IgD-negative memory B cell (primary cell): ENCODE measurements around the gene PI4KA. TPM values are rescaled to one million over a fixed set of nuclear protein-coding genes. Genes with fewer than 3 reads are reported as not detected.
"Not testable (repeated sequence)": the region's sequence is repeated elsewhere in the genome, so short reads cannot be mapped to it uniquely, and the experiment has no call there.

Source experiments
- H3K27ac Mint-ChIP-seq, 3 donors: one replicate each; pipeline ENCODE4 v1.8.0; 2020 to 2022; ENCODE audit warnings: mild to moderate bottlenecking in 3 of 3, mixed read lengths in 3 of 3, moderate library complexity in 1 of 3
- H3K27me3 Mint-ChIP-seq: one replicate; pipeline ENCODE4 v1.8.0; 2021; ENCODE audit warnings: mixed read lengths
- H3K36me3 Mint-ChIP-seq: one replicate; pipeline ENCODE4 v1.8.0; 2020; ENCODE audit warnings: mild to moderate bottlenecking, mixed read lengths
- H3K4me1 Mint-ChIP-seq, 3 donors: one replicate each; pipeline ENCODE4 v1.8.0; 2020 to 2022; ENCODE audit warnings: mixed read lengths in 3 of 3, mild to moderate bottlenecking in 1 of 3
- H3K4me3 Mint-ChIP-seq, 4 donors: one replicate each; pipeline ENCODE4 v1.8.0; 2020 to 2022; ENCODE audit warnings: mild to moderate bottlenecking in 4 of 4, mixed read lengths in 4 of 4, moderate library complexity in 3 of 4
- H3K9me3 Mint-ChIP-seq, 3 donors: one replicate each; pipeline ENCODE4 v1.8.0; 2020 to 2021; ENCODE audit warnings: mixed read lengths in 3 of 3, mild to moderate bottlenecking in 1 of 3
- polyA plus RNA-seq: library from polyadenylated mRNA; unstranded; fragments of 300-500 nt; fragmentation: Illumina TruSeq; gene quantifications from one replicate; pipeline ENCODE4 v1.2.3, GENCODE V29; 2021

PI4KA gene
- polyA plus RNA-seq, 1 donor from 2014 or later, result 43.4 TPM

DNA sequence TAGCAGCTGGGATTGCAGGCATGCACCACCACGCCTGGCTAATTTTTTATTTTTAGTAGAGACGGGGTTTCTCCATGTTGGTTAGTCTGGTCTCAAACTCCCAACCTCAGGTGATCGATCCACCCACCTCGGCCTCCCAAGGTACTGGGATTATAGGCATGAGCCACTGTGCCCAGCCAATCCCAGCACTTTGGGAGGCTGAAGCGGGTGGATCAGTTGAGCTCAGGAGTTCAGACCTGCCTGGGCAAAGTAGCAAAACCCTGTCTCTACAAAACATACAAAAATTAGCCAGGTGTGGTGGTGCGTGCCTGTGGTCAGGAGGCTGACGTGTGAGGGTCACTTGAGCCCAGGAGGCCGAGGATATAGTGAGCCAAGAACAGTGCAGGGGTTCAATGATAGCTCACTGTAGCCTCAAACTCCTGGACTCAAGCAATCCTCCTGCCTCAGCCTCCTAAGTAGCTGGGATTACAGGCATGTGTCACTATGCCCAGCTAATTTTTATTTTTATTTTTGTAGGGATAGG, 36.8 kb downstream of the PI4KA start:
- not testable (repeated sequence) for H3K36me3 Mint-ChIP-seq, H3K4me1 Mint-ChIP-seq, H3K4me3 Mint-ChIP-seq

DNA sequence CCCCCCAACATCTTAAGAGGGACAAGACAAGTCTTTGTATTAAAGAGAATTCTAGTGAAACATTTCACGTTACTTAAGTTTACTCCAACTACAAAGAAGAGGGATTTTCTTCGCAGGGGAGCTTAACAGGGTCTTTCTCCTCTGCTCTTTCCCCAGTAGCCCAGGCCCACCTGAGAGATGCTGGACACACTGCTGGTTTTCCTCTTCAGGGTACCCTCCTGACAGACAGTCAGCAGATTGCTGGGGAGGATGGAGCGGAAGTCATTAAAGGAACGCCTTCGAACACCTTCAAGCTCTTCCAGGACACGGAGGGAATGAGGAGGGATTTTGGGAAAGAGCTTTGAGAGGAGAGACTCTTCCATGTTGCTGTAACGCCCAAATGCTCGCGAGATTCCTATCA, 39.1 kb downstream of the PI4KA start:
- peaks cover 2% of the 10 kb centered on the region for H3K36me3 Mint-ChIP-seq
- H3K27me3 Mint-ChIP-seq, result no peaks in the 10 kb centered on the region
- peak overlapping the region in 1 of 3 donors; percentile 21 for H3K27ac Mint-ChIP-seq
- no peaks in the 10 kb centered on the region for H3K9me3 Mint-ChIP-seq
- no peak overlapping the region for H3K4me3 Mint-ChIP-seq
- peaks cover 0 to 2% (median 0%) of the 10 kb centered on the region in 3 donors for H3K4me1 Mint-ChIP-seq

More for the DNA sequence above, 36.8 kb downstream of the PI4KA start:
- H3K27me3 Mint-ChIP-seq, H3K9me3 Mint-ChIP-seq, H3K27ac Mint-ChIP-seq: not testable (repeated sequence)

GRCh38 chr22:20818471-20818870, 40.1 kb downstream of the PI4KA start:
- Mint-ChIP-seq H3K4me3 (no peak overlapping the region), H3K4me1 (no peaks in the 10 kb centered on the region), H3K36me3 (peaks cover 4% of the 10 kb centered on the region), H3K9me3 (no peaks in the 10 kb centered on the region), H3K27me3 (no peaks in the 10 kb centered on the region), H3K27ac (peak overlapping the region in 1 of 3 donors; percentile 6)

DNA sequence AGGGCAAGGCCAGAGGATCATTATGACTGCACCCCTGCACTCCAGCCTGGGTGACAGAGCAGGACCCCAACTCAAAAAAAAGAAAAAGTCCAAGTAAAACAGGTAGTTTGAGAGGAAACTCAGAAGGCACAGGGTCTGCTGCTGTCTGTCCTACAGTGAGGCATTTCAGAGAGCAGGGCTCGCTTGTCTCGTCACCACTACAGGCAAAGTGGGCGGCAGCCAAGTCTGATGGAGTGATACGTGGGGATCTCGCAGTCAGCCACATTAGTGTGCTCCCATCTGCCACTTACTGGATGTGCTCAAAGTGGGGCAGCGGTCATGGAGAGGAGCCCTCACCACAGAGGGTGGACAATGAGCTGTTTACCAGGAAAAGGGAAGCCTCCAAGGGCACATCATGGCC, 42.1 kb downstream of the PI4KA start:
- Mint-ChIP-seq H3K36me3 (peaks cover 1% of the 10 kb centered on the region), H3K27me3 (no peaks in the 10 kb centered on the region), H3K9me3 (no peaks in the 10 kb centered on the region), H3K4me1 (no peaks in the 10 kb centered on the region), H3K4me3 (no peak overlapping the region), H3K27ac (peak overlapping the region in 1 of 3 donors; percentile 62)

GRCh38 chr22:20815477-20816050, 43.0 kb downstream of the PI4KA start:
- peaks cover 6% of the 10 kb centered on the region for H3K36me3 Mint-ChIP-seq
- H3K4me3 Mint-ChIP-seq, result no peak overlapping the region
- H3K9me3 Mint-ChIP-seq, result no peaks in the 10 kb centered on the region
- peak overlapping the region in 1 of 3 donors; percentile 11 for H3K27ac Mint-ChIP-seq
- no peaks in the 10 kb centered on the region for H3K27me3 Mint-ChIP-seq
- H3K4me1 Mint-ChIP-seq, result peaks cover 0 to 3% (median 0%) of the 10 kb centered on the region in 3 donors

GRCh38 chr22:20814221-20814808, 44.3 kb downstream of the PI4KA start:
- Mint-ChIP-seq H3K4me3 (no peak overlapping the region), H3K27me3 (no peaks in the 10 kb centered on the region), H3K27ac (no peak overlapping the region), H3K36me3 (peaks cover 6% of the 10 kb centered on the region), H3K9me3 (no peaks in the 10 kb centered on the region), H3K4me1 (peaks cover 2 to 4% (median 3%) of the 10 kb centered on the region in 3 donors)

DNA sequence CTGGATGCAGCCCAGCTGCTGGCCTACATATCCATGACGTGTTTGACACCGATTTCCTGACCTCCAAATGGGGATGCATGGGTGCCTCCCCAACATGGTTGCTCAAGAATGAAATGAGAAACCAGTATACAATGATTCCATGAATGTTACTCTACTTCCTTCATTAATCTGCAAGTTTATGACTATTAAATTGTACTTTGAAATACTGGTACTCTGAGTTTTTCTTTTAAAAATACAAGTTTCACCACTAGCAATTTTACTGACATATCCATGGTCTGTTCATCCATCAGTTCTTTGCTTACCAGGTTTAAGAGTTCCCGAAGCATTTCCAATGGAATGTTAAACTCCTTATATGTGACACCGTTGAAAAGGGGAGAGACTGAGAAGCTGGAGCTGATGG, 45.6 kb downstream of the PI4KA start:
- H3K27ac Mint-ChIP-seq, result no peak overlapping the region
- H3K36me3 Mint-ChIP-seq, result peaks cover 8% of the 10 kb centered on the region
- H3K9me3 Mint-ChIP-seq, result no peaks in the 10 kb centered on the region
- no peak overlapping the region for H3K4me3 Mint-ChIP-seq
- H3K4me1 Mint-ChIP-seq, result peaks cover 6 to 9% (median 6%) of the 10 kb centered on the region in 3 donors
- no peaks in the 10 kb centered on the region for H3K27me3 Mint-ChIP-seq

DNA sequence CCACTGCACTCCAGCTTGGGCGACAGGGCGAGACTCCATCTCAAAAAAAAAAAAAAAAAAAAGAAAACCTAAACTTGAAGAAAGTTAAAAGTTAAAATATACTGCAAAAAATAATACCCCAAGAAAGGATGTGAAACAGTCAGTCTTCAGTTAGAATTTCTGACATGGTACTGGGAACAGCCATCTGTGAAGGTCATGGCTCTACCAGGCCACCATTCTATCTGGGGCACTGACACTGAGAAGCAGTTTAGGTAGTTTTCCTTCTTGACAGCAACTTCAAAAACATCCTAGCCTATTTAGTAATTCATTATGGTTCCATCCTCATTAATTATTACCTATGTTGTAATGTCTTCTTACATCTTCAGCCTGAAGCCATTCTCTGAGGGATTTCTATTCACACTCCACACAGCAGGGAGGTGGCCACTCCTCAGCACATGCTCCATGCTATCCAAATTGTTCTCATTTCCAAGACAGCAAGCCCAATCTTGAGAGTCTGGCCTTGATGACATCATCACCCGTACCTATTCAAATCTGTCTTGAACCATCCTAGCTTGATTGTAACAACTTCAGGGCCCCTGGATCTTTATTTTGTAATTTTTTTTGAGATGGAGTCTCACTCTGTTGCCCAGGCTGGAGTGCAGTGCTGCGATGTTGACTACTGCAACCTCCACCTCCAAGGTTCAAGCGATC, 46.5 kb downstream of the PI4KA start:
- Mint-ChIP-seq H3K9me3 (no peaks in the 10 kb centered on the region), H3K36me3 (peaks cover 8% of the 10 kb centered on the region), H3K4me1 (peaks cover 6 to 9% (median 6%) of the 10 kb centered on the region in 3 donors), H3K4me3 (no peak overlapping the region), H3K27me3 (no peaks in the 10 kb centered on the region), H3K27ac (no peak overlapping the region)

GRCh38 chr22:20811171-20811570, 47.4 kb downstream of the PI4KA start:
- Mint-ChIP-seq H3K4me3 (no peak overlapping the region), H3K4me1 (peaks cover 6 to 9% (median 6%) of the 10 kb centered on the region in 3 donors), H3K27ac (peak overlapping the region in 1 of 3 donors; percentile 27), H3K36me3 (peaks cover 8% of the 10 kb centered on the region), H3K27me3 (no peaks in the 10 kb centered on the region), H3K9me3 (no peaks in the 10 kb centered on the region)

DNA sequence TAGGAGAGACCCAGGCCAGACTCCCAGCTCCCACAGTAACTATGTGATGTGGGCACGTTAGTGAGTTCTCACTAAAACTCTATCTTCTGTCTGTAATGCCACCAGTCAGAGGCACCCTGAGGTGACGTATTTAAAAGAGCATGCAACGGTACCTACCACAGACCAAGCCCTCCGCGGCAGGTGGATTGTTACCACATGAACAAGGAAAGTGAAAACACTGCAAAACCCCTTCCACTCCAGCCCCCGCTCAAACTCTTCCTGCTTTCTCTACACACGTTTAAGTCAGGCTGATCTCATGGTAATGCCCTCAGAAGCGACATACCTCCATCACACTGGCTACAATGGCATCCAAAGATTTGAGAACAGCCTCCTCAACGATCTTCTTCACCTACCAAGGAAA, 48.0 kb downstream of the PI4KA start:
- Mint-ChIP-seq H3K27me3 (no peaks in the 10 kb centered on the region), H3K27ac (no peak overlapping the region), H3K4me3 (no peak overlapping the region), H3K9me3 (no peaks in the 10 kb centered on the region), H3K4me1 (peaks cover 6 to 9% (median 6%) of the 10 kb centered on the region in 3 donors), H3K36me3 (peaks cover 8% of the 10 kb centered on the region)

- Mint-ChIP-seq H3K27me3 (no peaks in the 10 kb centered on the region), H3K27ac (peak overlapping the region in 1 of 3 donors; percentile 63), H3K4me3 (no peak overlapping the region), H3K36me3 (peaks cover 8% of the 10 kb centered on the region), H3K4me1 (peaks cover 6 to 9% (median 6%) of the 10 kb centered on the region in 3 donors), H3K9me3 (no peaks in the 10 kb centered on the region)
Observed at GRCh38 chr22:20809538-20810185, 48.9 kb downstream of the PI4KA start.

- Mint-ChIP-seq H3K4me3 (no peak overlapping the region), H3K36me3 (peaks cover 8% of the 10 kb centered on the region), H3K27me3 (no peaks in the 10 kb centered on the region), H3K4me1 (peaks cover 6 to 9% (median 6%) of the 10 kb centered on the region in 3 donors), H3K27ac (peak overlapping the region in 1 of 3 donors; percentile 63), H3K9me3 (no peaks in the 10 kb centered on the region)
Observed at GRCh38 chr22:20808844-20809243, 49.8 kb downstream of the PI4KA start.

DNA sequence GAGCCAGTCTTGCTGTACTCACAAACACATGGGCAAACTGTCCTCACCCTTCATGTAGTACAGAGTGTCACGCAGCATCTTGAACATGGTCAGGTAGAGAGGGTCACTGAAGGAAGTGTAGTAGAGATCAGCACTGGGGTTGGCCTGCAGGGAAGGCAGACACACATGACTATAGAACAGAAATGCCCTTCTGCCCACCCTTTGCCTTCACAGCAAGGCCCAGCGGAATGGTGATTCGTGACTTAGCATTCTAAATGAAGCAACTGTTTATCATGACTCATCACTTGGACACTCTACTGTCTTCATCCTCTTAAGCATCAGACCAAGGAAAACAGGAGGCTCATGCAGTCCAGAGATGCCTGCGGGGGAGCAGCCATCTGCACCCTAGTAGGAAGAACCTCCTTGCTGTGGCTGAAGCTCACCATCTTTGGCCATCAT, 51.3 kb downstream of the PI4KA start:
- Mint-ChIP-seq H3K4me3 (no peak overlapping the region), H3K27me3 (no peaks in the 10 kb centered on the region), H3K27ac (no peak overlapping the region), H3K4me1 (peaks cover 6 to 9% (median 6%) of the 10 kb centered on the region in 3 donors), H3K9me3 (no peaks in the 10 kb centered on the region), H3K36me3 (peaks cover 7% of the 10 kb centered on the region)

- peaks cover 6 to 9% (median 6%) of the 10 kb centered on the region in 3 donors for H3K4me1 Mint-ChIP-seq
- no peaks in the 10 kb centered on the region for H3K27me3 Mint-ChIP-seq
- no peaks in the 10 kb centered on the region for H3K9me3 Mint-ChIP-seq
- peak overlapping the region in 1 of 3 donors; percentile 47 for H3K27ac Mint-ChIP-seq
- H3K36me3 Mint-ChIP-seq, result peaks cover 7% of the 10 kb centered on the region
- H3K4me3 Mint-ChIP-seq, result no peak overlapping the region
Observed at GRCh38 chr22:20805972-20806471, 52.6 kb downstream of the PI4KA start.

DNA sequence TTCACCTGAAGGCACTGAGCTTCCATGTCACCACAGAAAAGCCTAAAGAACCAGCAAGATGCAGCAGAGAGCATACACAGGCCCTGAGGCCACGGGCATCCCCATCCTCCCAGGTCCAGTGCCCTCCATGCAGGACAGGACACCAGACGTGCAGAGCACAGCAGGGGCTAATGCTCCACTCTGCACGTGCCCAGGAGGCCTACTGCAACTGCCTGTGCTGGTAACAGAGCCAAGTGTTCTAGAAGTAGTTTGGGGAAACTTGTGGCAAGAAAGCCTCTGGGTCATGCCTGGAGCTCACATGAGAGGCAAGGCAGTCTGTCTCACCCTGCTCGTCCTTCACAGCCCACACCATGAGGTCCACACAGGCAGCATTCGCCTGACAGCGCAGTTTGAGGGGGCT, 54.0 kb downstream of the PI4KA start:
- H3K27ac Mint-ChIP-seq, result peak overlapping the region in 1 of 3 donors; percentile 59
- no peaks in the 10 kb centered on the region for H3K27me3 Mint-ChIP-seq
- H3K4me3 Mint-ChIP-seq, result no peak overlapping the region
- H3K36me3 Mint-ChIP-seq, result peaks cover 6% of the 10 kb centered on the region
- H3K9me3 Mint-ChIP-seq, result no peaks in the 10 kb centered on the region
- peaks cover 2 to 9% (median 6%) of the 10 kb centered on the region in 3 donors for H3K4me1 Mint-ChIP-seq
